SK-N-SH (cell line): Measurements from ENCODE around the gene SYT1. TPM values are rescaled to one million over a fixed set of nuclear protein-coding genes. Genes with fewer than 3 reads are reported as not detected.

Experiments
- CTCF ChIA-PET: fragments of 300-600, 350-600 bp; formaldehyde crosslinking; extraction: SDS; loops from one replicate; lab custom pipeline; 2021; lab: Yijun Ruan, JAX
- POLR2A ChIA-PET: fragments of 350-600 bp; sonication (Branson Sonifier 250); formaldehyde crosslinking; extraction: SDS; loops from one replicate; lab custom pipeline; 2020; ENCODE audit warnings: antibody characterized with exemption, inconsistent platforms; lab: Yijun Ruan, JAX
- DNase-seq: peaks from one replicate; pipeline ENCODE4 v3.0.0; 2012
- H2AFZ ChIP-seq: fragments of 200-600 bp; sonication (generic); 2 replicates; pipeline ENCODE4 v1.8.1; 2016; ENCODE audit warnings: antibody characterized with exemption, mild to moderate bottlenecking, low read depth
- H3F3A ChIP-seq: fragments of 200-600 bp; sonication (generic); replicated peaks from 2 replicates; pipeline ENCODE3; 2016; ENCODE audit warnings: antibody characterized with exemption, mild to moderate bottlenecking; ENCODE audit not compliant: insufficient read depth
- H3K27ac ChIP-seq, 2 experiments: fragments of 200-500 bp in 1 of 2; fragments of 200-600 bp in 1 of 2; sonication (Bioruptor generic) in 1 of 2; sonication (generic), shearing (Covaris generic) in 1 of 2; 2 replicates each; pipeline versions ENCODE4 v1.5.1 to v1.6.1; 2014 to 2016; ENCODE audit warnings: low read depth in 2 of 2, inconsistent platforms in 1 of 2, low read length in 1 of 2, mild to moderate bottlenecking in 1 of 2, mixed read lengths in 1 of 2
- H3K27me3 ChIP-seq: fragments of 200-600 bp; sonication (generic), shearing (Covaris generic); 2 replicates; pipeline ENCODE4 v1.6.1; 2016; ENCODE audit warnings: mixed run types; ENCODE audit not compliant: insufficient read depth
- H3K36me3 ChIP-seq, 2 experiments: fragments of 200-500 bp in 1 of 2; fragments of 200-600 bp in 1 of 2; sonication (Bioruptor generic) in 1 of 2; sonication (generic) in 1 of 2; replicated peaks in 1 of 2; 2 replicates each; pipeline versions ENCODE3 to v1.5.1; 2014 to 2016; ENCODE audit warnings: low read length in 1 of 2, mild to moderate bottlenecking in 1 of 2; ENCODE audit not compliant: insufficient read depth in 2 of 2, control insufficient read depth in 1 of 2
- H3K4me1 ChIP-seq, 2 experiments: fragments of 200-500 bp in 1 of 2; fragments of 200-600 bp in 1 of 2; sonication (Bioruptor generic) in 1 of 2; sonication (generic), shearing (Covaris generic) in 1 of 2; 2 replicates each; pipeline versions ENCODE4 v1.5.1 to v1.6.1; 2014 to 2016; ENCODE audit warnings: low read depth in 1 of 2, low read length in 1 of 2, mixed run types in 1 of 2; ENCODE audit not compliant: insufficient read depth in 2 of 2, control insufficient read depth in 1 of 2
- H3K4me2 ChIP-seq: fragments of 200-600 bp; sonication (generic), shearing (Covaris generic); 2 replicates; pipeline ENCODE4 v1.6.1; 2017; ENCODE audit warnings: mixed run types
- H3K4me3 ChIP-seq, 2 experiments: fragments of 200-500 bp in 1 of 2; fragments of 200-600 bp in 1 of 2; sonication (Bioruptor generic) in 1 of 2; sonication (generic), shearing (Covaris generic) in 1 of 2; 2 replicates each; pipeline versions ENCODE4 v1.5.1 to v1.8.1; 2014 to 2016; ENCODE audit warnings: low read depth in 2 of 2, inconsistent platforms in 1 of 2, low read length in 1 of 2, mild to moderate bottlenecking in 1 of 2, mixed read lengths in 1 of 2, moderate library complexity in 1 of 2
- H3K79me2 ChIP-seq: fragments of 200-600 bp; sonication (generic); 2 replicates; pipeline ENCODE4 v1.8.1; 2017; ENCODE audit warnings: mild to moderate bottlenecking; ENCODE audit not compliant: insufficient read depth
- H3K9ac ChIP-seq: fragments of 200-600 bp; sonication (generic); 2 replicates; pipeline ENCODE4 v1.6.1; 2017; ENCODE audit warnings: mixed run types
- H3K9me2 ChIP-seq: fragments of 200-600 bp; sonication (generic); 2 replicates; pipeline ENCODE4 v1.6.1; 2017; ENCODE audit warnings: mixed run types
- H3K9me3 ChIP-seq: fragments of 200-600 bp; sonication (generic); 2 replicates; pipeline ENCODE4 v1.6.1; 2017; ENCODE audit warnings: mixed run types, mild to moderate bottlenecking, moderate library complexity
- H4K20me1 ChIP-seq: fragments of 200-600 bp; sonication (generic); 2 replicates; pipeline ENCODE4 v1.6.1; 2017; ENCODE audit warnings: mild to moderate bottlenecking, mixed run types; ENCODE audit not compliant: insufficient read depth
- CHD2 ChIP-seq: fragments of 150-350 bp; IDR thresholded peaks from 2 replicates; pipeline ENCODE4 v1.6.1; 2018; ENCODE audit warnings: low read length; ENCODE audit not compliant: partially characterized antibody
- CTCF ChIP-seq: fragments of 200-600 bp; sonication (generic); IDR thresholded peaks from 2 replicates; pipeline ENCODE4 v1.6.1; 2017; ENCODE audit warnings: antibody characterized with exemption, mild to moderate bottlenecking, moderate library complexity
- ELF1 ChIP-seq: IDR thresholded peaks from 2 replicates; pipeline ENCODE4 v1.4.0; 2012
- FOSL2 ChIP-seq: IDR thresholded peaks from 2 replicates; pipeline ENCODE4 v1.4.0; 2012; ENCODE audit warnings: low read depth, mild to moderate bottlenecking, moderate library complexity, borderline replicate concordance
- MAX ChIP-seq: IDR thresholded peaks from 2 replicates; pipeline ENCODE4 v1.4.0; 2012; ENCODE audit warnings: low read depth
- PBX3 ChIP-seq: IDR thresholded peaks from 2 replicates; pipeline ENCODE4; 2012
- RAD21 ChIP-seq: IDR thresholded peaks from 2 replicates; pipeline ENCODE4 v1.6.1; 2012; ENCODE audit warnings: mild to moderate bottlenecking, low read length
- RFX5 ChIP-seq: IDR thresholded peaks from 2 replicates; pipeline ENCODE4 v1.6.1; 2012; ENCODE audit warnings: mild to moderate bottlenecking, improper control_type of control experiment, low read length
- TEAD4 ChIP-seq: IDR thresholded peaks from 2 replicates; pipeline ENCODE4 v1.4.0; 2012; ENCODE audit warnings: mild to moderate bottlenecking, borderline replicate concordance; ENCODE audit not compliant: insufficient read depth
- WGBS: methylation state at CpG from one replicate; pipeline ENCODE4 v1.1.6; 2017; ENCODE audit warnings: low lambda C conversion rate; 5-methylcytosine and 5-hydroxymethylcytosine counted together
- polyA plus RNA-seq, 3 experiments: library from polyadenylated mRNA; depleted of rRNA; stranded (reverse); fragments of >200 nt; gene quantifications; 2 replicates each; pipeline ENCODE4 v1.2.3, GENCODE V29; 2012

SYT1 gene
- polyA plus RNA-seq, 1 of the 3 experiments (the other 2 are of a cell fraction): 12.7 TPM

GRCh38 chr12:79174626-79175025, 310.1 kb downstream of the SYT1 start (continued):
- TF ChIP-seq RAD21: peak; percentile 72

GRCh38 chr12:79183003-79183402, 318.4 kb downstream of the SYT1 start:
- POLR2A ChIA-PET: no interaction called here
- H3K27me3 ChIP-seq: no peaks in the 10 kb centered on the region
- peak overlapping the region in 1 of 2 experiments; percentile 80; a peak in 1 of 4 replicates for H3K27ac ChIP-seq
- no peak for DNase-seq
- no peak overlapping the region for H3K9ac ChIP-seq
- H3K4me3 ChIP-seq: no peak overlapping the region
- H3K9me2 ChIP-seq: no peaks in the 10 kb centered on the region
- H3K36me3 ChIP-seq: peaks cover 5 to 13% of the 10 kb centered on the region in 2 experiments
- no peaks in the 10 kb centered on the region for H4K20me1 ChIP-seq
- peaks cover 2 to 21% of the 10 kb centered on the region in 2 experiments; a peak in 3 of 4 replicates for H3K4me1 ChIP-seq
- H3K4me2 ChIP-seq: no peak overlapping the region
- CTCF ChIA-PET: interaction anchor here (1.0 to 2.6 kb wide), 2 partner anchors 8 to 117 kb away, joined by 3 to 10 read pairs; no protein-coding TSS in a partner anchor
- no peaks in the 10 kb centered on the region for H3K9me3 ChIP-seq
- TF ChIP-seq RFX5 (no peak), CTCF (0 out of 2 replicates have a peak, but pooled peaks have one; percentile 10), ELF1 (no peak)
- H3K79me2 ChIP-seq: no peaks in the 10 kb centered on the region
- WGBS: 94% methylated on average over 2 of the region's 2 CpGs
- H2AFZ ChIP-seq: no peak overlapping the region
- H3F3A ChIP-seq: peaks cover 8% of the 10 kb centered on the region

- Histone ChIP-seq H3K4me3 (no peak overlapping the region), H3K79me2 (no peaks in the 10 kb centered on the region), H3K4me1 (peaks cover 2 to 21% of the 10 kb centered on the region in 2 experiments; a peak in 3 of 4 replicates), H3K9me3 (no peaks in the 10 kb centered on the region), H4K20me1 (no peaks in the 10 kb centered on the region), H2AFZ (no peak overlapping the region), H3K27ac (peak overlapping the region in 1 of 2 experiments; percentile 80; a peak in 2 of 4 replicates), H3K36me3 (peaks cover 5 to 13% of the 10 kb centered on the region in 2 experiments), H3K27me3 (no peaks in the 10 kb centered on the region), H3K9me2 (no peaks in the 10 kb centered on the region), H3K4me2 (no peak overlapping the region), H3K9ac (peak overlapping the region; percentile 7; the same call in 1 of the 2 replicates), H3F3A (peaks cover 8% of the 10 kb centered on the region)
- POLR2A ChIA-PET: no interaction called here
- 65% methylated on average over 3 of the region's 3 CpGs for WGBS
- DNase-seq: no peak
- CTCF ChIA-PET: interaction anchor here (1.0 to 2.6 kb wide), 2 partner anchors 9 to 116 kb away, joined by 3 to 10 read pairs; no protein-coding TSS in a partner anchor
- TF ChIP-seq PBX3: peak; percentile 19; the same call in 1 of the 2 replicates
- TF ChIP-seq MAX: no peak
- TF ChIP-seq CHD2: no peak
- TF ChIP-seq FOSL2: peak; percentile 6; the same call in 1 of the 2 replicates
- TF ChIP-seq TEAD4: no peak
Observed at GRCh38 chr12:79183926-79184325, 319.4 kb downstream of the SYT1 start.
